ENCODE data around the gene EXOC3.
"Not testable (repeated sequence)": the region's sequence is repeated elsewhere in the genome, so short reads cannot be mapped to it uniquely, and the experiment has no call there.

Gene EXOC3

DNA sequence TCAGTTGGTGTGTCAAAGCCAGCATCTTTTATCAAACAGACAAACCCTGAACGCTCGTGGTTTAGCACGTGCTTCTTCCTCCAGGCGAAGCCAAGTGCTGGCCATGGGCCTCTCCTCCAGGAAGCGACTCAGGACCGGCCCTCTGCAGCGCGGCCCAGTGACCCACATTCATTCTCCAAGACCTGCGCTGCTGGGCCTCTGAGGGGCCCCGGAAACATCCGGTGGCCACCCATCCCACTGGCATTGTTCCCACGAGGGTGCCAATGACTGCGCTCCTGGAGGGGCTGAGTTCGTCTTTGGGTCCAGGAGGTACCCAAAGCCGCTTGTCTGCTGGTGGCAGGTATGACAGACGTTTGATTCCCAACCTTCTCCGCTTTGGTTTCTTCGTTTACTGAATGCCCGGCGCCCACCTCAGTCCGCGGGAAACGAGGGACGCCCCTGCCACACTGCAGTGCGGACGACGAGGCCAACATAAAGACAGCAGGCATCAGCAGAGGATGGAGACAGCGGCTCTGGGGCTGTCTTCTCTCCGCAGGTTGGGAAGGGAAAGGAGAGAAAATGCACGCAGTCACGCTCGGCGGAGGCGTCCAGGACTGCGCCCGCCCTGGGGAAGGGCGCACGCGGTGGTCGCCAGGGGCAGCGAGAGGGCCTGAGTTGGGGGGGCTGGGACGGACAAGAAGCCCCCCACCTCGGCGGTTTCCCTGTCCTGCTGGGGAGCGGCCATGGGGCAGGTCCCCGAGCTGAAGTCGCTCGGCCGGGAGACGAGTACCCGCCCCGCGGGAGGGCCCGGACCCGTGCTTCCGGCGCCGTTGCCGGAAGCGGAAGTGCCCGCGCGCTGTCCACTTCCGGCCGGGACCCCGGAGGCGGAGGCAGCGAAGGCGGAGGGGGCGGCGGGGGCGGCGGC, at the start of gene EXOC3:
EXOC3 (plus strand) TSS at position 842 of the 904 bp plus-strand sequence. CDS start 3,030 bp downstream, outside the sequence.
- Mint-ChIP-seq H3K36me3 (peaks cover 50% of the 10 kb centered on the region), H3K9me3 (no peaks in the 10 kb centered on the region), H3K4me3 (peak within 1 kb of the TSS; percentile 92), H3K27ac (peak within 1 kb of the TSS; percentile 96), H3K4me1 (peaks cover 45% of the 10 kb centered on the region)
- DNase-seq (ENCODE audit: low spot score in 2 of 2), result peak; percentile 64 to 88
- ATAC-seq, result peak; percentile 93

DNA sequence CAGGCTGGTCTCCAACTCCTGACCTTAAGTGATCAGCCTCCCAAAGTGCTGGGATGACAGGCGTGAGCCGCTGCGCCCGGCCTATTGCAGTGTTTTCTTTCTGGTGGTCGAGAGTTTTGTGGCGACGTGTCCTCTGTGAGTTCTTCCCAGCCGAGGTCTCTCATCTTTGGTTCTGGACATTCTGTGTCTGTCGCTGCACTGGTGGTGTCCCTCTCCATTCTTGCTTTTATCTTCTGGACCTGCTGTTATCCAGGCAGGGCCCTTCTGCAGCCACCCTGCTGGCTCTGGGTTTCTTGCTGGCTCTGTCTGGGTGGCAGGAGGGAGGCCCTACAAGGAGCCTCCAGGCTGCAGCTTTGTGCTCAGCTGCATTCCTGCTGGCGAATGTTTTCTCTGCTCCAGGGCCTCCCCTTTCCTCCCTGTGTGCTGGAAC, 49.1 kb upstream of the EXOC3 start:
- no peaks in the 10 kb centered on the region for H3K9me3 Mint-ChIP-seq
- ATAC-seq (no peak), DNase-seq (ENCODE audit: low spot score in 2 of 2) (peak in 1 of 2 donors; percentile 47)
- H3K36me3 Mint-ChIP-seq, result peaks cover 48% of the 10 kb centered on the region
- H3K27ac Mint-ChIP-seq, result peak overlapping the region; percentile 98
- H3K4me3 Mint-ChIP-seq, result peak overlapping the region; percentile 79
- peaks cover 30% of the 10 kb centered on the region for H3K4me1 Mint-ChIP-seq

DNA sequence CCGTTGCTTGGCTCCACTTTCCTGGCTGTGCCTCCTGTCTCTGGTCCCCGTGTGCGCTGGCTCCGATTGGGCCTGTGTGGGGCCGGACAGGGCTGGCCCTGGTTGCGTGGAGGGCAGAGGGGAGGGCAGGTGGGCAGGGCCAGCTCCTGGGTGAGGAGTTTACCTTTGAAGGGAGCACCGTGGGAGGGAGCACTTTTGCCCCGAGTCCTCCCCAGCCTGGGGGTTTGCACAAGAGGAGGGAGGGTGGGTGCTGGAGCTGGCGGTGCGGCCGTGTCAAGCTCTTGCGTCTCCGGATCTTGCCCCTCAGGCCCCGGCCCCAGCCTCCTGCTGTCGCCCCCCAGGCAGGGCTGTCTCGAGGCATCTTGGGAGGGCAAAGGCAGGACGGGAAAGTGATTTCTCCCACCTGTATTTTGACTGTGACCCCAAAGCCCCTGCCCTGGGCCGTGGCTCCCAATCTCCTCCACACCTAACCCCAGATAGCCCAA, 48.3 kb upstream of the EXOC3 start:
- DNase-seq (ENCODE audit: low spot score in 2 of 2) (peak in 1 of 2 donors; percentile 47), ATAC-seq (no peak)
- peak overlapping the region; percentile 98 for H3K27ac Mint-ChIP-seq
- peaks cover 33% of the 10 kb centered on the region for H3K4me1 Mint-ChIP-seq
- no peaks in the 10 kb centered on the region for H3K9me3 Mint-ChIP-seq
- peaks cover 56% of the 10 kb centered on the region for H3K36me3 Mint-ChIP-seq
- H3K4me3 Mint-ChIP-seq, result peak overlapping the region; percentile 79

DNA sequence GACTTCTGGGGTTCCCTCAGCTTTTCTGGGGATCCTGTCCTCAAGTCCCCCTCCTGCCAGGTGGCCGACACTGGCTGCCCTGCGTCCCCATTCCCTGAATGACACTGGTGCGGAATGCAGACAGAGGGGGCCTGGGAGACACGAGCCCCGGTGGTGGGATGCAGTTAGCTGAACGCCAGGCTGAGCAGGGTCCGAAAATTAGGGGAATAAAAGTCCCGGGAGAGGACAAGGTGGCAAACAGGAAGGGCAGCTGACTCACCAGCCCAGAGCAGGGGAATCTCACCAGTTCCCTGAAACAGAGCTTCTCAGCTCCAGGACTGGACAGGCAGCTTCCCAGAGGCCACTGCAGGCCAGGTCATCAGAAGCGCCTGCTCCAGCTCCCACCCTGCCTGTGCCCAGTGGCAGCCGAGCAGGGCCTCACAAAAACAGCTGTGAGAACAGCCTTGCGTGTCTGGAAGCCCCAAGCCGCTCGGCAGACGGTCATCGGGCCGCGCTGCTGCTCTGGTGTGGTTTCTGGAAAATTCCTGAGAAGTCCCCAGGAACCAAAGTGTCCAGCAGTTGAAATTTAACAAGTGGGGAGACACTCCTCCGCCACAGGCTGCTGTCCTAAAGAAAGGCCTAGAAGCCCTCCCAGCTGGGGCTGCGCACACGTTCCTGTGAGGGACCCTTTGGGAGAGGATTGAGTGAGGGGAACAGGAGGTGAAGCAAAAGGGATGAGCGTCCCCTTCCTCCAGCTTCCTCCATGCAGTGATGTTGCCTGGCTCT, 47.6 kb upstream of the EXOC3 start:
- H3K9me3 Mint-ChIP-seq, result no peaks in the 10 kb centered on the region
- peak overlapping the region; percentile 79 for H3K4me3 Mint-ChIP-seq
- H3K4me1 Mint-ChIP-seq, result peaks cover 36% of the 10 kb centered on the region
- ATAC-seq, result no peak
- peak in 1 of 2 donors; percentile 49 for DNase-seq (ENCODE audit: low spot score in 2 of 2)
- peak overlapping the region; percentile 98 for H3K27ac Mint-ChIP-seq
- peaks cover 59% of the 10 kb centered on the region for H3K36me3 Mint-ChIP-seq

DNA sequence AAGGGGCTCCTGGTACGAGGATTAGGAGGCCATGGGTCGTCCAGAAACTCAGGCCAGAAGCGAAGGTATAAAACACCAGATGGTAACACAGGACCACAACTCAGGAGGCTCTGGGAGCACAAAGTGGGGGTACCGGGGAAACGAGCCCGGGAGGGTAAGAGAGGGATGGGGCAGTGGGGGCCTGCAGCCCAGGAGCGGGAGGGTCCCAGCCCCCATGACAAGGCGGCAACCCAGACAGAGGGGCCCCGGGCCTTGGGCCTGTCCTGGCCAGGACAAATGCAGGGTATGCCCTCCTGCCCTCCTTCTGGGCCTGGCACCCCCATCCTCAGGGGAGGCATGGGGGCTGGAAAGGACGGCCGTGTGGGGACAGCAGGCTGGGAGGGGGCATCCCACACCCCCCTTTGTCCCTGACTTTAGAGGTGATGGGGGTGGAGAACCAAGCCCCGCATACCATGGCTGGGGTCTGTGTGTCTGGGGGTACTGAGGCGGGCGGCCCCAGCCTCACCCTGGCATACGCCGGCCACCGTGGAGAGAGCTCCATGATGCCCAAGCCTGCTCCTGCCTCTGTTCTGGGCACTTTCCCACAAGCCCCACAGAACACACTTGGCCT, 47.0 kb upstream of the EXOC3 start:
- DNase-seq (ENCODE audit: low spot score in 2 of 2) (peak in 1 of 2 donors; percentile 53), ATAC-seq (no peak)
- Mint-ChIP-seq H3K27ac (no peak overlapping the region), H3K4me3 (no peak overlapping the region), H3K36me3 (peaks cover 57% of the 10 kb centered on the region), H3K9me3 (no peaks in the 10 kb centered on the region), H3K4me1 (peaks cover 31% of the 10 kb centered on the region)

DNA sequence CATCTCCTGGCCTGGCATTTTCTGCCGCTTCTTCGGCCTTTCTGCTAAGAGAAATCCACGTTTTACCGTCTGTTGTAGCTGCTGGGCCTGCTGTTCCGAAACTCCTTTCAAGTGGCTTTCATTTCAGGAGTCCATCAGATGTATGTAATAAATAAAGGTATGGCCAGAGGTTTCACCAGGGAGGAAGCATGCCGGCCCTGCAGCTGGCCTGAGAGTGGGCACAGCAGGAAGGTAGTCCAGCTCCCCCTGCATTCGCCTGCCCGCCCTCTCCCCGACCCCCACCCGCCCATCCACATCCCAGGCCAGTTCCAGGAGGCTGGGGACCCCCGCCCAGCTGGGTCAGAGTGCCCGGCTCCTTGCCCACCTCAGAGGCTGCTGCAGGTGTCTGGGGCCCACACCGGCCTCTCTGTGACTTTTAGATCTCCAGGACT, 46.4 kb upstream of the EXOC3 start:
- Mint-ChIP-seq H3K4me3 (no peak overlapping the region), H3K27ac (no peak overlapping the region), H3K36me3 (peaks cover 58% of the 10 kb centered on the region), H3K9me3 (no peaks in the 10 kb centered on the region), H3K4me1 (peaks cover 29% of the 10 kb centered on the region)
- no peak for DNase-seq (ENCODE audit: low spot score in 2 of 2)
- no peak for ATAC-seq

DNA sequence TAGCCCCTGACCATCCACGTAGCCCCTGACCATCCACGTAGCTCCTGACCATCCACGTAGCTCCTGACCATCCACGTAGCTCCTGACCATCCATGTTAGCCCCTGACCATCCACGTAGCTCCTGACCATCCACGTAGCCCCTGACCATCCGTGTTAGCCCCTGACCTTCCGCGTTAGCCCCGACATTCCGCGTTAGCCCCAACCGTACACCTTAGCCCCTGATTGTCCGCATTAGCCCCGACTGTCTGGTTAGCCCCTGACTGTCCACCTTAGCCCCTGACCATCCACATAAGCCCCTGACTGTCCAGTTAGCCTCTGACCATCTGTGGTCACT, 44.9 kb upstream of the EXOC3 start:
- not testable (repeated sequence) for H3K9me3 Mint-ChIP-seq; ATAC-seq; H3K4me3 Mint-ChIP-seq; DNase-seq (ENCODE audit: low spot score in 2 of 2)
- Mint-ChIP-seq H3K4me1 (peaks cover 25% of the 10 kb centered on the region), H3K27ac (peak overlapping the region; percentile 96), H3K36me3 (peaks cover 51% of the 10 kb centered on the region)

DNA sequence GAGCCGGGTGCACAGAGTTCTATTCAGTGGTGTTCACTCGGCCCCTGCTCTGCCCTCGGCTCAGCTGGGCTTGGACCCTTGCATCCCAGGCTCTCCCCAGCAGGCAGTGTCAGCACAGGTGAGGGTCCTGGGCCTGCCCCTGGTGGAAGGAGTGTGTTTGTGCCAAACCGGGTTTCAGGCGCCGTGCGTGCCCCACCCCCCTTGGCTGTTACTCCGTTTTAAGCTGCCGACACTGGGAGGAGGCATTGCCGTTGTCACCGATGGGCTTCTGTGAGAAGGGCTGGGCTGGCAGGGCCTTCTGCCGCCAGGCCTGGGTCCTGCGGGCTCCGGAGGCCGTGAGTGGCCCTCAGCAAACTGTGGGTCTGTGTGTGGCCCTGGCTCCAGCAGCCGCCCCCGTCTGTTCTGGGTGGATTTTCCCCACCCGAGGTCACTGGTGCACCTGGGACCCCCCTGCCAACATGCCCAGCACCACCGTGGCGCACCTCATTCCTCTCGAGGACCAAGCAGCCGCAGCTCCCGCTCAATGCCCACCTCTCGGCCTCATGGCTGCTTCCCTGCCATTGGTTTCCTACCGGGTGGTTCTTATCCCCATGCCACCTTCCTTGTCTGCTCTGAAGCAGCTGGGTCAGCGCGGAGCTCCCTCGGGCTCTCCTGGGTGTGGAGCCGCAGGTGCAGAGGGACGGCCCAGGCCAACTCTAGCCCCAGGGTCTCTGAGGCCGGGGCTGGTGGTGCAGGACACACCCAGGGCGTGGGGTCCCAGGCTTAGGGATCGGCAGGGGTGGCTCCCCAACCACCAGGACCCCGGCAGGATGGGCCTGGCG, 44.3 kb upstream of the EXOC3 start:
- H3K36me3 Mint-ChIP-seq, result peaks cover 51% of the 10 kb centered on the region
- no peak overlapping the region for H3K4me3 Mint-ChIP-seq
- H3K9me3 Mint-ChIP-seq, result no peaks in the 10 kb centered on the region
- H3K27ac Mint-ChIP-seq, result peak overlapping the region; percentile 96
- peaks cover 21% of the 10 kb centered on the region for H3K4me1 Mint-ChIP-seq
- DNase-seq (ENCODE audit: low spot score in 2 of 2) (peak in 1 of 2 donors; percentile 52), ATAC-seq (no peak)

DNA sequence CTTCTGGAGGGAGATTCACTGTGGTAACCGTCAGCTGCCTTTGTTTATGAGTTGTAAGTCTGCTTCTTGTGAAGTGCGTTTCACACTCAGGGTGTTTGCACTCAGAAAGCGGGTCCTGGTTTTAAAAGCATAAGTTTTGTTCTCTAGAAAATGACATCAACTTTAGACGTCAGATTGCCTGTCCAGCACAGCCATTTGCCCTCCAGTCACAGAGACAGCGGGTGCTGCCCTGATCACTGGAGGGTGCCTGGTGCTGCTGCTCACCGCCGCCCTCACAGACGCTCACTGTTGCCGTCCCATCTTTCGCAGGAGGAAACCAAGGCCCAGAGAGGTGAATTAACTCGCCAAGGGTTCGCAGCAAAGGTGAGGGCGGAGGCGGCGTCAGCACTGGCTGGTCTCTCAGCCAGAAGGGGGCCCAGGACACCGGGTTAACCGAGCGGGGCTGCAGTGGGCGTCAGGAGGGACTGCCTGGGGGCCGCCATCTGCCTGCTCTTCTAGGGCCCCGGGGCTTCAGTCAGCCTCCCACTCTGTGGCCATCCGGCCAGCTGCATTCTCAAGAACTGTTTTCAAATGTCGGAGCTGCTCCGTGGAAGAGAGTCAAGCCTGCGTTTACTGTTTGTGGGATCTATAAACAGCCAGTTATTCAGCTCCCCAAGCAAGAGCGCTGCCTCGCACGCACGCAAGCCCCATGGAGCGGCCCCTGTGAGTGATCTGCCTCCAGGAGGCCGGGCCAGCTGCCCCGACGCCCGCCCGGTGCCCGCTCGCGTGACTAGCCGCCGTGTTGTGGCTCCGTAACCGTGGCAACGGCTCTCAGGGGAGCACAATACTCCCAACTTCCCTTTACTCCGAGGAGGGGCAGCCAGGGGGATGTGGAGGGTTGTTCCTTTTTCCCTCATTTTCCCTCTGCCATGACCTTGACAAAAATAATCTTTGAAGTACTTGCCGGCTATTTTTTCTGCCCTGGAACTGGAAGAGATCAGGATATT, 43.4 kb upstream of the EXOC3 start:
- Mint-ChIP-seq H3K9me3 (no peaks in the 10 kb centered on the region), H3K36me3 (peaks cover 46% of the 10 kb centered on the region), H3K4me3 (peak overlapping the region; percentile 54), H3K4me1 (peaks cover 17% of the 10 kb centered on the region), H3K27ac (peak overlapping the region; percentile 96)
- DNase-seq (ENCODE audit: low spot score in 2 of 2), result peak in 1 of 2 donors; percentile 59
- peak; percentile 84 for ATAC-seq

DNA sequence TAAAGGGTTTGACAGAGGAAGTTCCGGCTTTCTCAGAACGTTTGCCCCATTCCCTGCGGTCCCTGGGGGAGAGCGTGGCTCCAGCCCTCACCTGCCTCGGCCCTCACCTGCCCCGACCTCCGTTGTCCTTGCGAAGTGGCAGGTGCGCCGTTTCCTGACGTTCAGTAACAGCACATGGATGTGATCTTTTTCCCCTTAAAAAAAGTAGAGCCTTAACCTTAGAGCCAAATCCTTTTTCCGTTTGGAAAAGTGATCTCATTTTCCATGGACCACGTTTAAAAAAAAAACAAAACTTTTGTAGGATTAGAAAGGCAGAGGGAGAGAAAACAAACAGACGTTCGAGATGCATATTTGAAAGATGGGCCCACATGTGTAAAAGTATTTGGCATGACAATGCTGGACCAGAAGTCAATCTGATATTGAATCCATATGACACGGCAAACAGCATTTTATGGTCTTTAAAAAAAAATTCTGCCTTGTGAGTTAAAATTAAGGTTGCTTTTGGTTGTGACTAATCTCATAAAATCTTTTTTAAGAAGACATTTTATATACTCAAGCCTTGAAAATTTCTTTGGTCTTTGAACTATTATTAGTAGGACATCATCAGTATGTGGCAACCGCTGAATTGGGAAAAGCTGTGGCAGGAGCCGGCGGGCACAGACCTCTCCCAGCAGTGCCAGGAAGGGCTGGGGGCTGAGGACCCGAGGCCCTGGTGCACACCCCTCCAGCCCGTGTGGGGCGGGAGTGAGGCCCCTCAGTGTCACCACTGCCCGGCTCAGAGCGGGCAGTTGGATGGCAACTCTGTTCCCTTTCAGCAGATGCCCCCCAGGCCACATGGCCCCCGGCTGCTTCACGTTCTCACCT, 42.5 kb upstream of the EXOC3 start:
- peak overlapping the region; percentile 96 for H3K27ac Mint-ChIP-seq
- H3K9me3 Mint-ChIP-seq, result no peaks in the 10 kb centered on the region
- ATAC-seq (no peak), DNase-seq (ENCODE audit: low spot score in 2 of 2) (no peak)
- H3K36me3 Mint-ChIP-seq, result peaks cover 46% of the 10 kb centered on the region
- H3K4me3 Mint-ChIP-seq, result peak overlapping the region; percentile 54
- peaks cover 17% of the 10 kb centered on the region for H3K4me1 Mint-ChIP-seq

DNA sequence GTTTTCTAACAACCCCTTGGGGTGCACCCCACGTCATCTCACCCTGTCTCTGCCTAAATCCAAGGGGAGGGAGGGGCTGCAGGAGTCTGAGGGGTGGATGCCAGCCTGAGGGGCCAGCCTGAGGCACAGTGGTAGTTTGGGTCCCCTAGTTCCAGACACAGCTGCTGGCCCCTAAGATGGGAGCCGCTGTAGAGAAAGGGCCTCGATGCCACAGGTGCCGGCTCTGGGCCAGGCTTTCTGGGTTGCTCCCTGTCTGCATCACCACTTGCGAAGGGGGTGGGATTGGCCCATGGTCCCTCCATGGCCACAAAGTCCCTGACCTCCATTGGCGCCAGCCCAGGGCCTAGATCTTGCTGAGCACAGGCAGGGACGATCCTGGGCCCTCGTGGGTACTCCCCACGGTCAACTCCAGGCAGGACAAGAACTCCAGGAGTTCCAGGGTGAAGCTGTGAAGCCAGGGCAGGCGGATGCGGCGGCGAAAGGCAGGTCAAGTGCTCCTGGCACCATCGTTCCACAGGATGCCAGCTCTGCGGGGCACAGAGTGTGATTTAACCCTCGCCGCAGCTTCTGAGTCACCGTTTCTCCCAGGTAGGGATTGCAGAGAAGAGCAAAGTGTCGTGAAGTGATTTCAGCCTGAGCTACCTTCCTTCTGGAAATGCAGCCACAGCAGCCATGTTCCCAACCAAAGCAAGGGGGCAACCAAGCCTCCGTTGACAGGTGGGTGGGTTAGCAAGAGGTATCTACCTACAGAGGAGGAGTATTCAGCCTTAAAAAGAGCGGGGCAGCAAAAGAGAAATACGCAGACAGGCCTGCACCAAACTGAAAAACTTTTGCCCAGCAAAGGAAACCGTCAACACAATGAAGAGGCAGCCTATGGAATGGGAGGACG, 41.6 kb upstream of the EXOC3 start:
- H3K4me3 Mint-ChIP-seq, result no peak overlapping the region
- no peaks in the 10 kb centered on the region for H3K9me3 Mint-ChIP-seq
- peaks cover 17% of the 10 kb centered on the region for H3K4me1 Mint-ChIP-seq
- no peak for ATAC-seq
- peaks cover 47% of the 10 kb centered on the region for H3K36me3 Mint-ChIP-seq
- H3K27ac Mint-ChIP-seq, result no peak overlapping the region
- peak in 1 of 2 donors; percentile 47 for DNase-seq (ENCODE audit: low spot score in 2 of 2)

DNA sequence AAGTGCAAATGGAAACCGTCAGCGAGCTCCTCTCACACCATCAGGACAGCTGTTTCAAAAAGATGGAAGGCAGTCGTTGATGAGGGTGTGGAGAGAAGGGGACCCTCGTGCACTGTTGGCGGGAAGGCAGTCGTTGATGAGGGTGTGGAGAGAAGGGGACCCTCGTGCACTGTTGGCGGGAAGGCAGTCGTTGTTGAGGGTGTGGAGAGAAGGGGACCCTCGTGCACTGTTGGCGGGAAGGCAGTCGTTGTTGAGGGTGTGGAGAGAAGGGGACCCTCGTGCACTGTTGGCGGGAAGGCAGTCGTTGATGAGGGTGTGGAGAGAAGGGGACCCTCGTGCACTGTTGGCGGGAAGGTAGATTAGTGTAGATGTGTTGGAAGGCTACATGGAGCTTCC, 40.8 kb upstream of the EXOC3 start:
- Mint-ChIP-seq H3K4me1 (peaks cover 17% of the 10 kb centered on the region), H3K36me3 (peaks cover 47% of the 10 kb centered on the region)
- not testable (repeated sequence) for ATAC-seq; H3K27ac Mint-ChIP-seq; H3K4me3 Mint-ChIP-seq; H3K9me3 Mint-ChIP-seq; DNase-seq (ENCODE audit: low spot score in 2 of 2)
